Stimulated activated CD4-positive, alpha-beta T cell treated with anti-CD3 and anti-CD28 coated beads, Interleukin-15, amount 100 ng/mL, for 24 hours (primary cell): Measurements from ENCODE around the gene ADSL.
A peak's percentile ranks its signal among the peaks of the same experiment; 100 is the strongest.

Source experiments
- DNase-seq: peaks from one replicate; pipeline ENCODE4 v3.0.0-alpha.2; 2020

The ADSL gene

GRCh38 chr22:40328546-40329456, 17.5 kb upstream of the ADSL start:
- no peak for DNase-seq

GRCh38 chr22:40329466-40329865, 16.8 kb upstream of the ADSL start:
- DNase-seq, result no peak

- DNase-seq, result no peak
Observed at GRCh38 chr22:40330086-40330485, 16.2 kb upstream of the ADSL start.

- DNase-seq, result no peak
Observed at GRCh38 chr22:40330615-40331014, 15.7 kb upstream of the ADSL start.

- no peak for DNase-seq
Observed at GRCh38 chr22:40331706-40332105, 14.6 kb upstream of the ADSL start.

GRCh38 chr22:40332319-40332781, 13.9 kb upstream of the ADSL start:
- DNase-seq, result no peak

- no peak for DNase-seq
Observed at GRCh38 chr22:40334060-40334459, 12.2 kb upstream of the ADSL start.

GRCh38 chr22:40334899-40335298, 11.4 kb upstream of the ADSL start:
- DNase-seq, result no peak

GRCh38 chr22:40335358-40335757, 10.9 kb upstream of the ADSL start:
- DNase-seq, result no peak

- DNase-seq, result no peak
Observed at GRCh38 chr22:40340044-40340443, 6.3 kb upstream of the ADSL start.

- DNase-seq, result no peak
Observed at GRCh38 chr22:40341604-40342003, 4.7 kb upstream of the ADSL start.

GRCh38 chr22:40342521-40342920, 3.8 kb upstream of the ADSL start:
- no peak for DNase-seq

GRCh38 chr22:40345271-40345670, 1.0 kb upstream of the ADSL start:
- peak; percentile 60 for DNase-seq

- peak; percentile 74 for DNase-seq
Observed at GRCh38 chr22:40345815-40346184, 500 bp upstream of the ADSL start.

- DNase-seq, result no peak
Observed at GRCh38 chr22:40347300-40347699, 1.0 kb downstream of the ADSL start.

- peak; percentile 72 for DNase-seq
Observed at GRCh38 chr22:40348025-40348658, 1.8 kb downstream of the ADSL start.

- DNase-seq, result no peak
Observed at GRCh38 chr22:40352763-40353162, 6.5 kb downstream of the ADSL start.

GRCh38 chr22:40361100-40361499, 14.8 kb downstream of the ADSL start:
- no peak for DNase-seq

- no peak for DNase-seq
Observed at GRCh38 chr22:40363059-40363458, 16.8 kb downstream of the ADSL start.

GRCh38 chr22:40364431-40364830, 18.1 kb downstream of the ADSL start:
- DNase-seq, result no peak

- DNase-seq, result no peak
Observed at GRCh38 chr22:40366068-40366467, 19.8 kb downstream of the ADSL start.

GRCh38 chr22:40367342-40367741, 21.0 kb downstream of the ADSL start:
- no peak for DNase-seq

- no peak for DNase-seq
Observed at GRCh38 chr22:40368016-40368415, 21.7 kb downstream of the ADSL start.

GRCh38 chr22:40368836-40369235, 22.5 kb downstream of the ADSL start:
- DNase-seq, result no peak
